Measurements from ENCODE around the gene ESR1.
"Not testable (repeated sequence)": the region's sequence is repeated elsewhere in the genome, so short reads cannot be mapped to it uniquely, and the experiment has no call there.

Gene ESR1

GRCh38 chr6:151998784-151999183 lies 191.3 kb downstream of the ESR1 start:
- no peak for DNase-seq

GRCh38 chr6:151999194-151999593 lies 191.7 kb downstream of the ESR1 start:
- DNase-seq: no peak

- DNase-seq: no peak
Observed at GRCh38 chr6:152001408-152001807, 193.9 kb downstream of the ESR1 start.

GRCh38 chr6:152002306-152002705 lies 194.8 kb downstream of the ESR1 start:
- DNase-seq: no peak

GRCh38 chr6:152004036-152004566 lies 196.6 kb downstream of the ESR1 start:
- no peak for DNase-seq

- no peak for DNase-seq
Observed at GRCh38 chr6:152004896-152005295, 197.4 kb downstream of the ESR1 start.

- DNase-seq: no peak
Observed at GRCh38 chr6:152008779-152009178, 201.3 kb downstream of the ESR1 start.

- no peak for DNase-seq
Observed at GRCh38 chr6:152012227-152012626, 204.7 kb downstream of the ESR1 start.

GRCh38 chr6:152018876-152019275 lies 211.4 kb downstream of the ESR1 start:
- no peak for DNase-seq

- DNase-seq: no peak
Observed at GRCh38 chr6:152022303-152022702, 214.8 kb downstream of the ESR1 start.

GRCh38 chr6:152023613-152024012 lies 216.1 kb downstream of the ESR1 start:
- no peak for DNase-seq

- DNase-seq: no peak
Observed at GRCh38 chr6:152026291-152026690, 218.8 kb downstream of the ESR1 start.

GRCh38 chr6:152026744-152027143 lies 219.3 kb downstream of the ESR1 start:
- DNase-seq: not testable (repeated sequence)

- not testable (repeated sequence) for DNase-seq
Observed at GRCh38 chr6:152033765-152034164, 226.3 kb downstream of the ESR1 start.

GRCh38 chr6:152034631-152035030 lies 227.1 kb downstream of the ESR1 start:
- no peak for DNase-seq

GRCh38 chr6:152046118-152046517 lies 238.6 kb downstream of the ESR1 start:
- DNase-seq: no peak

GRCh38 chr6:152048921-152049320 lies 241.4 kb downstream of the ESR1 start:
- no peak for DNase-seq

- DNase-seq: no peak
Observed at GRCh38 chr6:152049502-152049901, 242.0 kb downstream of the ESR1 start.

GRCh38 chr6:152050451-152051195 lies 243.1 kb downstream of the ESR1 start:
- no peak for DNase-seq

- DNase-seq: no peak
Observed at GRCh38 chr6:152052061-152052460, 244.6 kb downstream of the ESR1 start.

- DNase-seq: no peak
Observed at GRCh38 chr6:152053332-152053731, 245.8 kb downstream of the ESR1 start.

GRCh38 chr6:152054441-152054840 lies 247.0 kb downstream of the ESR1 start:
- DNase-seq: no peak

- DNase-seq: no peak
Observed at GRCh38 chr6:152055517-152055916, 248.0 kb downstream of the ESR1 start.

GRCh38 chr6:152057832-152058498 lies 250.5 kb downstream of the ESR1 start:
- no peak for DNase-seq
